Measurements from ENCODE around the gene GAMT. TPM values are rescaled to one million over a fixed set of nuclear protein-coding genes. Genes with fewer than 3 reads are reported as not detected.

Gene GAMT
- total RNA-seq, 1 donor, result 23.3 TPM

GRCh38 chr19:1362387-1363257 is 38.7 kb downstream of the GAMT start:
- H3K4me3 ChIP-seq (ENCODE audit: low read depth, low read length), result no peak overlapping the region
- no peak for TF ChIP-seq CTCF (IDR thresholded peaks at IDR 0.05; ENCODE audit: insufficient read depth, low read depth, low read length)
- DNase-seq (ENCODE audit: low read depth), result no peak

- no peak for TF ChIP-seq CTCF (IDR thresholded peaks at IDR 0.05; ENCODE audit: insufficient read depth, low read depth, low read length)
- peak; percentile 59 for DNase-seq (ENCODE audit: low read depth)
- H3K4me3 ChIP-seq (ENCODE audit: low read depth, low read length), result peak overlapping the region; percentile 42
Observed at GRCh38 chr19:1361601-1362386, 39.5 kb downstream of the GAMT start.

- peak overlapping the region; percentile 42 for H3K4me3 ChIP-seq (ENCODE audit: low read depth, low read length)
- no peak for TF ChIP-seq CTCF (IDR thresholded peaks at IDR 0.05; ENCODE audit: insufficient read depth, low read depth, low read length)
- peak; percentile 91 for DNase-seq (ENCODE audit: low read depth)
Observed at GRCh38 chr19:1360818-1361461, 40.4 kb downstream of the GAMT start.

GRCh38 chr19:1360126-1360817 is 41.1 kb downstream of the GAMT start:
- H3K4me3 ChIP-seq (ENCODE audit: low read depth, low read length), result no peak overlapping the region
- peak; percentile 11 for DNase-seq (ENCODE audit: low read depth)
- TF ChIP-seq CTCF (IDR thresholded peaks at IDR 0.05; ENCODE audit: insufficient read depth, low read depth, low read length), result no peak

- DNase-seq (ENCODE audit: low read depth), result no peak
- no peak for TF ChIP-seq CTCF (IDR thresholded peaks at IDR 0.05; ENCODE audit: insufficient read depth, low read depth, low read length)
- H3K4me3 ChIP-seq (ENCODE audit: low read depth, low read length), result no peak overlapping the region
Observed at GRCh38 chr19:1357531-1358109, 43.7 kb downstream of the GAMT start.

- peak; percentile 72 for DNase-seq (ENCODE audit: low read depth)
Observed at GRCh38 chr19:1356508-1356865, 44.9 kb downstream of the GAMT start.

More at GRCh38 chr19:1356508-1356865, 44.9 kb downstream of the GAMT start:
- H3K4me3 ChIP-seq (ENCODE audit: low read depth, low read length), result peak overlapping the region; percentile 88
- TF ChIP-seq CTCF (IDR thresholded peaks at IDR 0.05; ENCODE audit: insufficient read depth, low read depth, low read length), result no peak
